Psoas muscle (tissue), 8 donors: ENCODE data around the gene GABBR2. TPM values are rescaled to one million over a fixed set of nuclear protein-coding genes. Genes with fewer than 3 reads are reported as not detected.

Experiments used
- ATAC-seq, 4 donors: fragments of 200-7000 bp; cut with Tn5 transposase; one replicate each; pipeline ENCODE4 v1.9.1; 2020; ENCODE audit warnings: moderate library complexity in 3 of 4, mild to moderate bottlenecking in 2 of 4
- DNase-seq, 2 donors: peaks; one replicate each; pipeline ENCODE4 v3.0.0-alpha.2; 2020
- H3K27ac ChIP-seq: fragments of 200-600 bp; one replicate; pipeline ENCODE4 v1.8.0; 2022
- H3K27me3 ChIP-seq, 3 donors: fragments of 200-600 bp in 1 of 3; one replicate each; pipeline versions ENCODE4 v1.6.1 to v1.8.0; 2013 to 2022; ENCODE audit warnings: low read length in 2 of 3, mild to moderate bottlenecking in 2 of 3, moderate library complexity in 1 of 3; ENCODE audit not compliant: insufficient read depth in 3 of 3
- H3K36me3 ChIP-seq, 2 donors: fragments of 200-600 bp in 1 of 2; one replicate each; pipeline versions ENCODE4 v1.6.1 to v1.8.0; 2013 to 2022; ENCODE audit warnings: low read depth in 1 of 2, mild to moderate bottlenecking in 1 of 2, moderate library complexity in 1 of 2; ENCODE audit not compliant: insufficient read depth in 1 of 2
- H3K4me1 ChIP-seq: fragments of 200-600 bp; one replicate; pipeline ENCODE4 v1.8.0; 2022
- H3K4me3 ChIP-seq: fragments of 200-600 bp; one replicate; pipeline ENCODE4 v1.8.0; 2022; ENCODE audit warnings: mild to moderate bottlenecking
- H3K9me3 ChIP-seq: fragments of 200-600 bp; one replicate; pipeline ENCODE4 v1.8.0; 2022
- CTCF ChIP-seq: fragments of 200-600 bp; IDR thresholded peaks from one replicate; pipeline ENCODE4 v1.8.0; 2022; ENCODE audit warnings: antibody characterized with exemption
- WGBS, 3 donors: extraction: QIAGEN DNeasy Blood & Tissue Kit; methylation state at CpG; one replicate each; pipeline versions ENCODE4 v1.1.6 to v1.1.7; 2013; 5-methylcytosine and 5-hydroxymethylcytosine counted together
- intact Hi-C, 2 donors: fragments of 100-400 bp; cut with DNase I; formaldehyde crosslinking; loops; one replicate each; pipeline versions ENCODE4 v1.11.0 to v1.14.2; 2022
- polyA plus RNA-seq, 3 donors: library from polyadenylated mRNA; stranded (reverse); fragments of 200-250 nt; gene quantifications; one replicate each; pipeline ENCODE4 v1.2.3, GENCODE V29; 2013
- total RNA-seq, 4 donors: library from RNA; stranded (reverse); fragmentation: NEBNext Ultra II Directional in 2 of 4; extraction: Animal tissue kit (Norgen Biotek cat#: 25700) in 2 of 4; gene quantifications; one replicate each; pipeline versions ENCODE4 v1.2.1 to v1.2.4, GENCODE V29; 2021 to 2023
- donor health status: healthy with polysubstance abuse.
- donor health status: DM: no; HTN: no; CAD: no; lungs with moderate emphysema.
- donor health status: Bipolar disorder and iron deficiency.
- donor health status: healthy.
- donor health status: DM: yes; HTN: yes; CAD: no.
- donor health status: DM: no; HTN: no; CAD: no.
- donor health status: DM: no; HTN: no; CAD: no.
- donor health status: DM: yes; HTN: yes; CAD: no.

The GABBR2 gene
- total and polyA plus RNA-seq, 7 donors, result 0.08 to 0.66 (median 0.38) TPM

- WGBS, 3 donors, result 75 to 81% (median 80%) methylated on average over 5 of the region's 5 CpGs
- peaks cover 0 to 3% (median 0%) of the 10 kb centered on the region in 3 donors for H3K27me3 ChIP-seq
- ATAC-seq, result no peak
- no peak overlapping the region for H3K27ac ChIP-seq
- H3K4me3 ChIP-seq, result no peak overlapping the region
- TF ChIP-seq CTCF, result no peak
- no peak for DNase-seq
- H3K9me3 ChIP-seq, result peaks cover 7% of the 10 kb centered on the region
- H3K36me3 ChIP-seq, result no peaks in the 10 kb centered on the region
- intact Hi-C loops, result no loop called here
- H3K4me1 ChIP-seq, result no peaks in the 10 kb centered on the region
Measured at GRCh38 chr9:98367371-98367900, 341.3 kb downstream of the GABBR2 start.

- Histone ChIP-seq H3K27me3 (peaks cover 0 to 3% (median 0%) of the 10 kb centered on the region in 3 donors), H3K9me3 (peaks cover 7% of the 10 kb centered on the region), H3K4me1 (no peaks in the 10 kb centered on the region), H3K36me3 (no peaks in the 10 kb centered on the region), H3K27ac (no peak overlapping the region), H3K4me3 (no peak overlapping the region)
- DNase-seq (no peak), ATAC-seq (no peak)
- no peak for TF ChIP-seq CTCF
- WGBS, 3 donors, result 67 to 90% (median 79%) methylated on average over 1 of the region's 1 CpG
- intact Hi-C loops, result no loop called here
Measured at GRCh38 chr9:98365781-98366180, 343.0 kb downstream of the GABBR2 start.

GRCh38 chr9:98365227-98365669, 343.5 kb downstream of the GABBR2 start:
- DNase-seq (no peak), ATAC-seq (no peak)
- TF ChIP-seq CTCF, result no peak
- intact Hi-C loops, result no loop called here
- no peaks in the 10 kb centered on the region for H3K36me3 ChIP-seq
- H3K4me1 ChIP-seq, result no peaks in the 10 kb centered on the region
- 84 to 92% (median 85%) methylated on average over 1 of the region's 1 CpG for WGBS, 3 donors
- H3K27ac ChIP-seq, result no peak overlapping the region
- H3K9me3 ChIP-seq, result peaks cover 7% of the 10 kb centered on the region
- H3K27me3 ChIP-seq, result peaks cover 0 to 3% (median 0%) of the 10 kb centered on the region in 3 donors
- H3K4me3 ChIP-seq, result no peak overlapping the region

- peaks cover 0 to 3% (median 0%) of the 10 kb centered on the region in 3 donors for H3K27me3 ChIP-seq
- no peak for DNase-seq
- TF ChIP-seq CTCF, result no peak
- no peak overlapping the region for H3K4me3 ChIP-seq
- H3K36me3 ChIP-seq, result no peaks in the 10 kb centered on the region
- ATAC-seq, result no peak
- H3K27ac ChIP-seq, result no peak overlapping the region
- intact Hi-C loops, result no loop called here
- no peaks in the 10 kb centered on the region for H3K4me1 ChIP-seq
- H3K9me3 ChIP-seq, result peaks cover 7% of the 10 kb centered on the region
- WGBS, 3 donors, result 57 to 65% (median 61%) methylated on average over 4 of the region's 4 CpGs
Measured at GRCh38 chr9:98364086-98364485, 344.6 kb downstream of the GABBR2 start.

GRCh38 chr9:98363644-98364043, 345.1 kb downstream of the GABBR2 start:
- no peak overlapping the region for H3K27ac ChIP-seq
- H3K9me3 ChIP-seq, result peaks cover 7% of the 10 kb centered on the region
- TF ChIP-seq CTCF, result no peak
- intact Hi-C loops, result no loop called here
- H3K27me3 ChIP-seq, result peaks cover 0 to 3% (median 0%) of the 10 kb centered on the region in 3 donors
- no peaks in the 10 kb centered on the region for H3K36me3 ChIP-seq
- no peaks in the 10 kb centered on the region for H3K4me1 ChIP-seq
- WGBS, 3 donors, result 57 to 62% (median 59%) methylated on average over 6 of the region's 6 CpGs
- no peak overlapping the region for H3K4me3 ChIP-seq
- ATAC-seq (no peak), DNase-seq (no peak)
